ENCODE results near the gene SENP2. TPM values are rescaled to one million over a fixed set of nuclear protein-coding genes. Genes with fewer than 3 reads are reported as not detected.

SENP2 gene
- total and polyA plus RNA-seq, 9 of the 15 experiments (the other 6 are each of a cell fraction or from before 2014, with no cell fraction given) = 11.8 to 67.1 (median 41.1) TPM

DNA sequence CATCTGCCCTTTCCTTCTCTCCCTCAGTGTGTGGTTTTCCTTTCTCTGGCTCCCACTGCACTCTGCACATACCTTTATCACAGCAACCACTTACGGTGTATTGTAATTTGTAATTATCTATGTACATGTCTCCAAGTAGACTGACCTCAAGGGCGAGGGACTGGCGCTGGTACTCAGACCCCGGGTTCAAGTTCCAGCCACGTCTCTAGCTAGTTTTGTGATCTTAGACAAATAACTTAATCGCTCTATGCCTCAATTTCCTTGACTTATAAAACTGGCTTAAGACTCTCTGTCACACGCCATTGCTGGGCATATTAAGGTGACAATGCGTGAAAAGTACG, 607 bp upstream of the SENP2 start (continued):
- TF ChIP-seq, protein P1, sequence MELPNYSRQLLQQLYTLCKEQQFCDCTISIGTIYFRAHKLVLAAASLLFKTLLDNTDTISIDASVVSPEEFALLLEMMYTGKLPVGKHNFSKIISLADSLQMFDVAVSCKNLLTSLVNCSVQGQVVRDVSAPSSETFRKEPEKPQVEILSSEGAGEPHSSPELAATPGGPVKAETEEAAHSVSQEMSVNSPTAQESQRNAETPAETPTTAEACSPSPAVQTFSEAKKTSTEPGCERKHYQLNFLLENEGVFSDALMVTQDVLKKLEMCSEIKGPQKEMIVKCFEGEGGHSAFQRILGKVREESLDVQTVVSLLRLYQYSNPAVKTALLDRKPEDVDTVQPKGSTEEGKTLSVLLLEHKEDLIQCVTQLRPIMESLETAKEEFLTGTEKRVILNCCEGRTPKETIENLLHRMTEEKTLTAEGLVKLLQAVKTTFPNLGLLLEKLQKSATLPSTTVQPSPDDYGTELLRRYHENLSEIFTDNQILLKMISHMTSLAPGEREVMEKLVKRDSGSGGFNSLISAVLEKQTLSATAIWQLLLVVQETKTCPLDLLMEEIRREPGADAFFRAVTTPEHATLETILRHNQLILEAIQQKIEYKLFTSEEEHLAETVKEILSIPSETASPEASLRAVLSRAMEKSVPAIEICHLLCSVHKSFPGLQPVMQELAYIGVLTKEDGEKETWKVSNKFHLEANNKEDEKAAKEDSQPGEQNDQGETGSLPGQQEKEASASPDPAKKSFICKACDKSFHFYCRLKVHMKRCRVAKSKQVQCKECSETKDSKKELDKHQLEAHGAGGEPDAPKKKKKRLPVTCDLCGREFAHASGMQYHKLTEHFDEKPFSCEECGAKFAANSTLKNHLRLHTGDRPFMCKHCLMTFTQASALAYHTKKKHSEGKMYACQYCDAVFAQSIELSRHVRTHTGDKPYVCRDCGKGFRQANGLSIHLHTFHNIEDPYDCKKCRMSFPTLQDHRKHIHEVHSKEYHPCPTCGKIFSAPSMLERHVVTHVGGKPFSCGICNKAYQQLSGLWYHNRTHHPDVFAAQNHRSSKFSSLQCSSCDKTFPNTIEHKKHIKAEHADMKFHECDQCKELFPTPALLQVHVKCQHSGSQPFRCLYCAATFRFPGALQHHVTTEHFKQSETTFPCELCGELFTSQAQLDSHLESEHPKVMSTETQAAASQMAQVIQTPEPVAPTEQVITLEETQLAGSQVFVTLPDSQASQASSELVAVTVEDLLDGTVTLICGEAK (IDR thresholded peaks at IDR 0.05) = no peak
- TF ChIP-seq, protein P1 (CRISPR knock-in tag; IDR thresholded peaks at IDR 0.05) = no peak
- TF ChIP-seq, protein P2, sequence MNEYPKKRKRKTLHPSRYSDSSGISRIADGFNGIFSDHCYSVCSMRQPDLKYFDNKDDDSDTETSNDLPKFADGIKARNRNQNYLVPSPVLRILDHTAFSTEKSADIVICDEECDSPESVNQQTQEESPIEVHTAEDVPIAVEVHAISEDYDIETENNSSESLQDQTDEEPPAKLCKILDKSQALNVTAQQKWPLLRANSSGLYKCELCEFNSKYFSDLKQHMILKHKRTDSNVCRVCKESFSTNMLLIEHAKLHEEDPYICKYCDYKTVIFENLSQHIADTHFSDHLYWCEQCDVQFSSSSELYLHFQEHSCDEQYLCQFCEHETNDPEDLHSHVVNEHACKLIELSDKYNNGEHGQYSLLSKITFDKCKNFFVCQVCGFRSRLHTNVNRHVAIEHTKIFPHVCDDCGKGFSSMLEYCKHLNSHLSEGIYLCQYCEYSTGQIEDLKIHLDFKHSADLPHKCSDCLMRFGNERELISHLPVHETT (CRISPR knock-in tag; conservative IDR thresholded peaks at IDR 0.05 in 1 of 2, IDR thresholded peaks at IDR 0.05 in 1 of 2) = peak in 1 of 2 experiments; percentile 28; a peak in 1 of 4 replicates
- peak in 1 of 2 experiments; percentile 31; a peak in 1 of 4 replicates for TF ChIP-seq ARNT (IDR thresholded peaks at IDR 0.05)
- no peak for TF ChIP-seq MAFK (IDR thresholded peaks at IDR 0.05; ENCODE audit: low read length)
- TF ChIP-seq ZNF23 (CRISPR knock-in tag; IDR thresholded peaks at IDR 0.05) = no peak
- TF ChIP-seq, protein P3, sequence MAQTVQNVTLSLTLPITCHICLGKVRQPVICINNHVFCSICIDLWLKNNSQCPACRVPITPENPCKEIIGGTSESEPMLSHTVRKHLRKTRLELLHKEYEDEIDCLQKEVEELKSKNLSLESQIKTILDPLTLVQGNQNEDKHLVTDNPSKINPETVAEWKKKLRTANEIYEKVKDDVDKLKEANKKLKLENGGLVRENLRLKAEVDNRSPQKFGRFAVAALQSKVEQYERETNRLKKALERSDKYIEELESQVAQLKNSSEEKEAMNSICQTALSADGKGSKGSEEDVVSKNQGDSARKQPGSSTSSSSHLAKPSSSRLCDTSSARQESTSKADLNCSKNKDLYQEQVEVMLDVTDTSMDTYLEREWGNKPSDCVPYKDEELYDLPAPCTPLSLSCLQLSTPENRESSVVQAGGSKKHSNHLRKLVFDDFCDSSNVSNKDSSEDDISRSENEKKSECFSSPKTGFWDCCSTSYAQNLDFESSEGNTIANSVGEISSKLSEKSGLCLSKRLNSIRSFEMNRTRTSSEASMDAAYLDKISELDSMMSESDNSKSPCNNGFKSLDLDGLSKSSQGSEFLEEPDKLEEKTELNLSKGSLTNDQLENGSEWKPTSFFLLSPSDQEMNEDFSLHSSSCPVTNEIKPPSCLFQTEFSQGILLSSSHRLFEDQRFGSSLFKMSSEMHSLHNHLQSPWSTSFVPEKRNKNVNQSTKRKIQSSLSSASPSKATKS (CRISPR knock-in tag; IDR thresholded peaks at IDR 0.05) = no peak
- no peak for TF ChIP-seq ILK (tag; IDR thresholded peaks at IDR 0.05; ENCODE audit: borderline replicate concordance, low read depth)
- TF ChIP-seq CBFA2T3 (IDR thresholded peaks at IDR 0.05) = no peak
- no peak for TF ChIP-seq HDAC1 (IDR thresholded peaks at IDR 0.05)
- no peak for TF ChIP-seq SAFB2 (IDR thresholded peaks at IDR 0.05; ENCODE audit: borderline replicate concordance, low read depth, low read length, severe bottlenecking)
- TF ChIP-seq, protein P4, sequence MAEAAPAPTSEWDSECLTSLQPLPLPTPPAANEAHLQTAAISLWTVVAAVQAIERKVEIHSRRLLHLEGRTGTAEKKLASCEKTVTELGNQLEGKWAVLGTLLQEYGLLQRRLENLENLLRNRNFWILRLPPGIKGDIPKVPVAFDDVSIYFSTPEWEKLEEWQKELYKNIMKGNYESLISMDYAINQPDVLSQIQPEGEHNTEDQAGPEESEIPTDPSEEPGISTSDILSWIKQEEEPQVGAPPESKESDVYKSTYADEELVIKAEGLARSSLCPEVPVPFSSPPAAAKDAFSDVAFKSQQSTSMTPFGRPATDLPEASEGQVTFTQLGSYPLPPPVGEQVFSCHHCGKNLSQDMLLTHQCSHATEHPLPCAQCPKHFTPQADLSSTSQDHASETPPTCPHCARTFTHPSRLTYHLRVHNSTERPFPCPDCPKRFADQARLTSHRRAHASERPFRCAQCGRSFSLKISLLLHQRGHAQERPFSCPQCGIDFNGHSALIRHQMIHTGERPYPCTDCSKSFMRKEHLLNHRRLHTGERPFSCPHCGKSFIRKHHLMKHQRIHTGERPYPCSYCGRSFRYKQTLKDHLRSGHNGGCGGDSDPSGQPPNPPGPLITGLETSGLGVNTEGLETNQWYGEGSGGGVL (CRISPR knock-in tag; IDR thresholded peaks at IDR 0.05) = no peak
- TF ChIP-seq ZC3H4 (CRISPR knock-in tag; IDR thresholded peaks at IDR 0.05; ENCODE audit: borderline replicate concordance) = peak; percentile 69; the same call in 1 of the 2 replicates
